ENCODE results near the gene CUEDC1. TPM values are rescaled to one million over a fixed set of nuclear protein-coding genes. Genes with fewer than 3 reads are reported as not detected.

The CUEDC1 gene
- total and polyA plus RNA-seq, 9 of the 15 experiments (the other 6 are each of a cell fraction or from before 2014, with no cell fraction given) = 0.20 to 4.1 (median 1.6) TPM; not detected in 1

DNA sequence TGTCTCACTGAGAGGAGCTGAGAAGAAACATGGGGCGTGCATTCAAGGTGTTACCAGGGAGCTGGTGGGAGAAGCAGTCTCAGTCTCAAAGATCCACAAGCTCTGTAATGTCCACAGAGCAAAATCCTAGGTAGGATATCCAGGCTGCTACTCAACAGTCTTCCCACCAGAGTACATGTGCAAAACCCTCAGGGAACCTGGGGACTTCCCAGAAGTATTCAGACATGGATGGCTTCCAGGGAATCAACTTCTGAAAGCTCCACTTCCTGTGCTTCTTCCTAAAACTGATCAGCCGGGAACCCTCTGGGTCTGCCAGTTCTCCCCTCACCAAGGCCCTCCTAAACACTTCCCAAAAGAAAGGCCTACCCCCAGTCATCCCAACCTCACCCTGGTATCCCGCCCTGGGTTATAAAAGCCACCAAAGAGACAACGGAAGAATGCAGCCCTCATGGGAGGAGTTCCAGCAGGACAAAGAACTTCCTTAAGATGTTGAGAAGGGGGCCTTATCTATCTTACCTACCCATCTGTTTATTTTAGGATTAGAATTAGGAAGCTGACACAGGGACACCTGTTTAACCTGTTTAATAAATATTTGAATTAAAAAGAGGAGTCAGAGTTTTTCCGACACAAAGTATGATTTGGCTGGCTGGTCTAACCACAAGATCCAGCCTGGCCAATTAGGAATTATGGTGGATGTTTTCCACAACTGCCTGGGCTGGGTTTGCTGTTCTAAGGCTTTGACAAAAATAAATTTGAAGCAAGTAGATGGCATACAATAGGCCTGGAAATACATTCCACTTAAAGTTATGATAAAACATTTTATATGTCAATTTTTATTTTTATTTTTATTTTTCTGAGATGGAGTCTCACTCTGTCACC is 37.0 kb downstream of the CUEDC1 start:
- Histone ChIP-seq H3K4me2 (ENCODE audit: insufficient read depth, low read length) (no peak overlapping the region), H3K9me3 (replicated peaks; ENCODE audit: control insufficient read depth, insufficient read depth, low read depth, low read length) (no peaks in the 10 kb centered on the region), H3K4me1 (replicated peaks in 1 of 2; ENCODE audit: control insufficient read depth in 2 of 2, insufficient read depth in 2 of 2, low read length in 2 of 2) (0 out of 5 replicates have a peak, but pooled peaks cover 0 to 5% of the 10 kb centered on the region in 2 experiments), H3K4me3 (no peak overlapping the region), H3K27ac (ENCODE audit: extremely low read depth, low read depth, low read length) (no peak overlapping the region), H3K9me1 (ENCODE audit: control insufficient read depth, insufficient read depth, low read length) (no peaks in the 10 kb centered on the region), H3K27me3 (ENCODE audit: control insufficient read depth in 2 of 2, insufficient read depth in 2 of 2, low read length in 2 of 2) (peaks cover 7 to 70% of the 10 kb centered on the region in 2 experiments), H3K9ac (ENCODE audit: insufficient read depth in 1 of 2, low read depth in 2 of 2, low read length in 2 of 2) (no peak overlapping the region), H2AFZ (ENCODE audit: low read depth, low read length) (no peak overlapping the region), H3K36me3 (ENCODE audit: control insufficient read depth, insufficient read depth, low read length) (no peaks in the 10 kb centered on the region), H4K20me1 (replicated peaks; ENCODE audit: control insufficient read depth, insufficient read depth, low read length) (no peaks in the 10 kb centered on the region), H3K79me2 (ENCODE audit: control insufficient read depth, insufficient read depth, low read length) (no peaks in the 10 kb centered on the region)
- 9% methylated on average over 5 of the region's 5 CpGs for WGBS (ENCODE audit: insufficient coverage, low coverage, missing lambda C conversion rate)
- in situ Hi-C loops (cut with MboI) = no loop called here
- no TSS peak for BruUV-seq (replicated peaks)
- FAIRE-seq (no peak), ATAC-seq (no peak), DNase-seq (ENCODE audit: extremely low read depth in 1 of 4, low spot score in 3 of 4) (peak in 2 of 4 experiments; percentile 46)
- intact Hi-C loops (cut with micrococcal nuclease) = no loop called here
- TF ChIP-seq POLR2B (IDR thresholded peaks at IDR 0.05; ENCODE audit: low read depth, partially characterized antibody) (no peak), RUNX1 (IDR thresholded peaks at IDR 0.05; ENCODE audit: low read depth) (no peak)
- CTCF ChIA-PET (ENCODE audit: low intra/inter-chr PET ratio) = no interaction called here
- POLR2A ChIA-PET = interaction anchor here (0.7 to 0.8 kb wide), 2 partner anchors 13 to 158 kb away, joined by 3 read pairs; no protein-coding TSS in a partner anchor
